BLaER1 (cell line): ENCODE measurements around the gene THOC5.
"Not testable (repeated sequence)": the region's sequence is repeated elsewhere in the genome, so short reads cannot be mapped to it uniquely, and the experiment has no call there.

Experiments
- H3K27ac ChIP-seq: shearing (Covaris generic); formaldehyde crosslinking; 2 replicates; pipeline ENCODE4 v1.8.1; 2022
- H3K27me3 ChIP-seq: shearing (Covaris generic); formaldehyde crosslinking; 2 replicates; pipeline ENCODE4 v1.8.1; 2022
- H3K36me3 ChIP-seq: shearing (Covaris generic); formaldehyde crosslinking; 2 replicates; pipeline ENCODE4 v1.8.1; 2022
- H3K4me1 ChIP-seq: shearing (Covaris generic); formaldehyde crosslinking; 2 replicates; pipeline ENCODE4 v1.8.1; 2022
- H3K4me2 ChIP-seq: shearing (Covaris generic); formaldehyde crosslinking; 2 replicates; pipeline ENCODE4 v1.8.1; 2022
- H3K4me3 ChIP-seq: shearing (Covaris generic); formaldehyde crosslinking; 2 replicates; pipeline ENCODE4 v1.8.1; 2022
- H3K9ac ChIP-seq: shearing (Covaris generic); formaldehyde crosslinking; 2 replicates; pipeline ENCODE4 v1.8.1; 2022
- H3K9me3 ChIP-seq: shearing (Covaris generic); formaldehyde crosslinking; 2 replicates; pipeline ENCODE4 v1.8.1; 2022
- H4K20me1 ChIP-seq: shearing (Covaris generic); formaldehyde crosslinking; 2 replicates; pipeline ENCODE4 v1.8.1; 2022
- Cebpa-rat ChIP-seq: shearing (Covaris generic); IDR thresholded peaks from 2 replicates; pipeline ENCODE4 v1.8.1; 2022

Gene THOC5

GRCh38 chr22:29581799-29582198 lies 28.2 kb upstream of the THOC5 start:
- H3K4me2 ChIP-seq: peak overlapping the region; percentile 98
- peak overlapping the region; percentile 83; the same call in 1 of the 2 replicates for H3K27ac ChIP-seq
- peaks cover 19% of the 10 kb centered on the region for H3K4me1 ChIP-seq
- peak overlapping the region; percentile 75 for H3K4me3 ChIP-seq
- H3K9me3 ChIP-seq: no peaks in the 10 kb centered on the region
- H3K9ac ChIP-seq: peak overlapping the region; percentile 86; the same call in 1 of the 2 replicates
- TF ChIP-seq Cebpa-rat: no peak
- H3K36me3 ChIP-seq: peaks cover 10% of the 10 kb centered on the region; the same call in 1 of the 2 replicates
- no peaks in the 10 kb centered on the region for H3K27me3 ChIP-seq
- no peaks in the 10 kb centered on the region for H4K20me1 ChIP-seq

DNA sequence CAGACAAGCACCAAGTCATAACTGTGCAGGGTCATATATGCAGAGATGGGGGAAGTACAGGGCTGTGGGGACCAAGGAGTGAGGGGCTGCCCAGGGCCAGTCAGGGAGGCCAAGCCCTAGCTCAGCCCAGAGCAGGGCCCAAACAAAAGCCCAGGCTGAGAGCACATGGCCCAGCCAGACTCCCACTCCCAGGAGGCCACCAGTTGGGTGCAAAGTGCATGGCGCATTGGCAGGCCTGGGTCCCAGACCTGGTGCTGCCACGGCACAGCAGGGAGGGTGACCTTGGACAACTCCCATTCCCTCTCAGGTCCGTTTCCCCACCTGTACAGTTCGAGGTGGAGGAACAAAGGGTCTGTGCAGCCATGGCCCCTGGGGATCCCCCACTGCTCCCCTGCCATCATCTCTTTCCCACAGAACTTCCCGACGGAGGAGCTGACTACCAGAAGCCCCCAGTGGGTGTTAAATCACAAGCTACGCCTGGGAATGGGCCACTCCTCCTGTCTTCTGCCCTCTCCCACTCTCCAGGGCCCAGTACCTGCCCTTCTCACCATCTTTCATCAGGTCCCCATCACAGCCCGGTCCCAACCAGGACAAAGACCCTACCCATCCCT lies 26.7 kb upstream of the THOC5 start:
- peak overlapping the region; percentile 83 for H3K27ac ChIP-seq
- H3K27me3 ChIP-seq: no peaks in the 10 kb centered on the region
- H4K20me1 ChIP-seq: peaks cover 5% of the 10 kb centered on the region; the same call in 1 of the 2 replicates
- peaks cover 10% of the 10 kb centered on the region; the same call in 1 of the 2 replicates for H3K36me3 ChIP-seq
- H3K4me2 ChIP-seq: peak overlapping the region; percentile 98
- H3K9ac ChIP-seq: peak overlapping the region; percentile 86
- H3K9me3 ChIP-seq: no peaks in the 10 kb centered on the region
- H3K4me1 ChIP-seq: peaks cover 19% of the 10 kb centered on the region
- peak overlapping the region; percentile 75 for H3K4me3 ChIP-seq
- TF ChIP-seq Cebpa-rat: no peak

DNA sequence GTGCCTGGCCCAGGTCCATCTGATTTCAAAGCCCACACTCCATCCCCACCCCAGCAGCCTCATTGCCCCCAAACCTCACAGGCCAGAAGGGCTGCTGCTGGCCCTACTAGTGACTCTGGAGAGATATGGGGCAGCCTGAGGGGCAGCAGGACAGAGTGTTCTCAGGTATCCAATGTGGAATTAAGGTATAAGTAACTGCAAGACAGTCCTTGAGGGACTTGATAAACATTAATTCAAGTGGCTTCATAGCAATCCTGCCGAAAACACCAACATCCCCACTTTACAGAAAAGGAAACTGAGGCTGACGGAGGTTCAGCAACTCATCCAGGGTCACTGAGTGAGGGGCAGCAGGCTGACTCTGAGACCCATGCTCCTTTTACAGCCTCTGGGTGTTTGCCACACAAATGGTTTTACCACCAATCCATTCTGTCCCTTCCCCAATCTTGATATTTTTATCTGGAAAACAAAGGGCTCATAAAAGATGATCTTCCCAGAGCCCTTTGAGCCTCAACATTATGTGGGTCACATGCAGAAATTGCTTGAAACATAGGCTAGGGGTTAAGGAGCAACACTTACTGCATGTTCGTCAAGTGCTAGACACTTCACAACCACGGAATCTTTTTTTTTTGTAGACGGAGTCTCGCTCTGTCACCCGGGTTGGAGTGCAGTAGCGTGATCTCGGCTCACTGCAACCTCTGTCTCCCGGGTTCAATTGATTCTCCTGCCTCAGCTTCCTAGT lies 25.1 kb upstream of the THOC5 start:
- TF ChIP-seq Cebpa-rat: no peak
- Histone ChIP-seq H3K4me1 (peaks cover 19% of the 10 kb centered on the region), H4K20me1 (peaks cover 11% of the 10 kb centered on the region; the same call in 1 of the 2 replicates), H3K4me2 (no peak overlapping the region), H3K9me3 (no peaks in the 10 kb centered on the region), H3K36me3 (peaks cover 26% of the 10 kb centered on the region), H3K4me3 (no peak overlapping the region), H3K27ac (no peak overlapping the region), H3K9ac (no peak overlapping the region), H3K27me3 (no peaks in the 10 kb centered on the region)

GRCh38 chr22:29574762-29575450 lies 21.3 kb upstream of the THOC5 start:
- Histone ChIP-seq H3K4me1 (peaks cover 4% of the 10 kb centered on the region), H3K9ac (no peak overlapping the region), H3K4me3 (no peak overlapping the region), H3K4me2 (no peak overlapping the region), H3K27me3 (no peaks in the 10 kb centered on the region), H3K36me3 (peaks cover 62% of the 10 kb centered on the region), H4K20me1 (peaks cover 37% of the 10 kb centered on the region), H3K27ac (no peak overlapping the region), H3K9me3 (no peaks in the 10 kb centered on the region)
- TF ChIP-seq Cebpa-rat: no peak

DNA sequence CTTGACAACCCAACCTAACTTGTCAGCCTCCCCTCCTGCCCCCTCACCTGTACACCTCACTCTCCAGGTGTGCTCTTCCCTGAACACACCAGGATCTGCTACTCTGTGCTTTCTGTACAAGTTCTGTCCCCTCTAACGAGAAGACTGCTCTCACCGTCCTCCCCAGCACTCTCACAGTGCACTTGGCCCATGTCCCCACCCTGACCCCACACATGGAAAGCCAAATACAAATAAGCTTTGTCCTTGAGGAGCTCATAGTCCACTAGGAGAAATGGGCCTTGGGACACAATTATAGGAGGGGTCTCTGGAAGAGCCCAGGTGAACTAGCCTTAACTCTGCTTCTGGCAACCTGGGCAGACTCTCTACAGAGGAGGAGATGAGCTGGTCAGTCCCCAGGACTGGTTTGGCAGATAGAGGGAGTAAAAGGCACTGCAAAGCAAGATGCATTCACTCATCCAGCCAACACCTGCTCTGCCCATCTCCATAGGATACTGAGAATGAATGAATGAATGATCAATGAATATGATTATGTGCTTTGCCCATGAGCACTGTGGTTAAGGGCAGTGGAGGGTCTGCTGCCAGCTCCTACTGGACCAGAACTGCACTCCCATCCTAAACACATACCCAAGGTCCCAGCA lies 17.5 kb upstream of the THOC5 start:
- no peak for TF ChIP-seq Cebpa-rat
- no peak overlapping the region for H3K9ac ChIP-seq
- no peaks in the 10 kb centered on the region for H3K4me1 ChIP-seq
- no peaks in the 10 kb centered on the region for H3K27me3 ChIP-seq
- H3K4me2 ChIP-seq: no peak overlapping the region
- H3K9me3 ChIP-seq: no peaks in the 10 kb centered on the region
- peaks cover 90% of the 10 kb centered on the region for H3K36me3 ChIP-seq
- H3K4me3 ChIP-seq: no peak overlapping the region
- no peak overlapping the region for H3K27ac ChIP-seq
- H4K20me1 ChIP-seq: peaks cover 43% of the 10 kb centered on the region

- peaks cover 95% of the 10 kb centered on the region for H3K36me3 ChIP-seq
- H4K20me1 ChIP-seq: peaks cover 39% of the 10 kb centered on the region
- no peak for TF ChIP-seq Cebpa-rat
- no peak overlapping the region for H3K4me3 ChIP-seq
- no peaks in the 10 kb centered on the region for H3K9me3 ChIP-seq
- H3K9ac ChIP-seq: no peak overlapping the region
- no peak overlapping the region for H3K4me2 ChIP-seq
- H3K27me3 ChIP-seq: no peaks in the 10 kb centered on the region
- H3K27ac ChIP-seq: no peak overlapping the region
- H3K4me1 ChIP-seq: no peaks in the 10 kb centered on the region
These were observed 16.9 kb upstream of the THOC5 start for GRCh38 chr22:29570456-29570855.

DNA sequence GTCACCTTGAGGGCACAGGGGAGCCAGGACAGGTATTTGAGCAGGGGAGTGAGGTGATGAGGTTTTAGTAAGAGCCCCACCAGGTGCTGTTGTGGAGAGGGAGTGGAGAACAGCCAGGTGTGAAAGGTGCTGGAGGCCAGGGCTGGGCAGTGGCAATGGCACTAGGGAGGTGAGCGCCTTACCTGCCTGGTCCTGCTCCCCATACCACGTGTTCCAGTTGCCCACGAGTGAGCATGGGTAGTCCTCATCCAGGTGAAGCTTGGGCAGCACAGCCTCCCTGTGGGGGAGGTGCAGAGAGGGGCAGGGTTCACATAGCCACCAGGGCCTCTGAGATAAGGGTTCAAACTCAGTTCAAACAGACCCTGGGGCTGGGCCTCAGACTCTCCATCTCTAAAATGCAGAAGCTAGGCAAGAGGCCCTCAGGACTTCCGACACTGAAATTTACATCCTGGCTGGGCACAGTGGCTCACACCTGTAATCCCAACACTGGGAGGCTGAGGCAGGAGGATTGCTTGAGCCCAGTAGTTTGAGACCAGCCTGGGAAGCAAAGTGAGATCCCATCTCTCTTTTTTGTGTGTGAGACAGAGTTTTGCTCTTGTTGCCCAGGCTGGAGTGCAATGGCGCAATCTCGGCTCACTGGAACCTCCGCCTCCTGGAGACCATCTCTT lies 15.6 kb upstream of the THOC5 start:
- Histone ChIP-seq H3K36me3 (peaks cover 98% of the 10 kb centered on the region), H3K4me3 (no peak overlapping the region), H3K4me2 (no peak overlapping the region), H3K4me1 (no peaks in the 10 kb centered on the region), H4K20me1 (peaks cover 32% of the 10 kb centered on the region), H3K27ac (no peak overlapping the region), H3K27me3 (no peaks in the 10 kb centered on the region), H3K9me3 (no peaks in the 10 kb centered on the region), H3K9ac (no peak overlapping the region)
- TF ChIP-seq Cebpa-rat: no peak

GRCh38 chr22:29567338-29567737 lies 13.8 kb upstream of the THOC5 start:
- Histone ChIP-seq H3K36me3 (peaks cover 98% of the 10 kb centered on the region), H3K9ac (no peak overlapping the region), H3K27me3 (no peaks in the 10 kb centered on the region), H3K9me3 (no peaks in the 10 kb centered on the region), H3K4me2 (no peak overlapping the region), H3K27ac (no peak overlapping the region), H3K4me1 (no peaks in the 10 kb centered on the region), H3K4me3 (no peak overlapping the region), H4K20me1 (peaks cover 23% of the 10 kb centered on the region)
- no peak for TF ChIP-seq Cebpa-rat

DNA sequence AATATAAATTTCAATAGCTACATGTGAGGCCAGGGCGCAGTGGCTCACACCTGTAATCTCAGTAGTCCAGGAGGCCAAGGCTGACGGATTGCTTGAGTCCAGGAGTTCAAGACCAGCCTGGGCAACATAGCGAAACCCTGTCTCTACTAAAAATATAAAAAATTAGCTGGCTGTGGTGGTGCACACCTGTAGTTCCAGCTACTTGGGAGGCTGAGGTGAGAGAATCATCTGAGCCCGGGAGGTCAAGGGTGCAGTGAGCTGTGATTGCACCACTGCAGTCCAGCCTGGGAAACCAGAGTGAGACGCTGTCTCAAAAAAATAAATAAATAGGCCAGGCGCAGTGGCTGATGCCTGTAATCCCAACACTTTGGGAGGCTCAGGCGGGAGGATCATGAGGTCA lies 13.0 kb upstream of the THOC5 start:
- H3K36me3 ChIP-seq: peaks cover 98% of the 10 kb centered on the region
- not testable (repeated sequence) for H3K4me3 ChIP-seq, H3K9me3 ChIP-seq

More for the DNA sequence above, 13.0 kb upstream of the THOC5 start:
- not testable (repeated sequence) for H3K4me2 ChIP-seq, H3K27ac ChIP-seq, H3K4me1 ChIP-seq, H3K27me3 ChIP-seq, H3K9ac ChIP-seq
- peaks cover 22% of the 10 kb centered on the region for H4K20me1 ChIP-seq
